Stimulated activated CD8-positive, alpha-beta memory T cell treated with anti-CD3 and anti-CD28 coated beads, Interleukin-7, amount 100 ng/mL, for 1 hour (primary cell): ENCODE results near the gene DPF3.

Experiments
- DNase-seq, 2 donors: peaks; one replicate each; pipeline ENCODE4 v3.0.0-alpha.2; 2020; ENCODE audit warnings: low read depth in 2 of 2

Gene DPF3

DNA sequence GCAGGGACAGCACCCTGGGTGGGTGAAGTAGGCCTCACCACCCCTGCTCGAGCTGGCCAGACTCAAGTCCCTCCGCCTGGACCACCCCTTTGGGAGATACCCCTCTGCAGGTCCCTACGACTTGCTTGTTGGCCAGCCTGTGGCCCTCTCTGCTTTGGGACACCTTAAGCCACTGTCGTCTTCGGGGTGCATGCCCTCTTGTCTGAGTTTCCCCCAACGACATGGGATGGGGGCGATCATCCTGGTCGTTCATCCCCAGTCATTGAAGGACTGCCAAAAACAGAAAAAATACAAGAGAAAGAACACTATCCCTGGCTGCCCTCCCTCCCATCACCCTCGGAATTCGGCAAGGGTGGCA lies 151.1 kb downstream of the DPF3 start:
- DNase-seq, result no peak

DNA sequence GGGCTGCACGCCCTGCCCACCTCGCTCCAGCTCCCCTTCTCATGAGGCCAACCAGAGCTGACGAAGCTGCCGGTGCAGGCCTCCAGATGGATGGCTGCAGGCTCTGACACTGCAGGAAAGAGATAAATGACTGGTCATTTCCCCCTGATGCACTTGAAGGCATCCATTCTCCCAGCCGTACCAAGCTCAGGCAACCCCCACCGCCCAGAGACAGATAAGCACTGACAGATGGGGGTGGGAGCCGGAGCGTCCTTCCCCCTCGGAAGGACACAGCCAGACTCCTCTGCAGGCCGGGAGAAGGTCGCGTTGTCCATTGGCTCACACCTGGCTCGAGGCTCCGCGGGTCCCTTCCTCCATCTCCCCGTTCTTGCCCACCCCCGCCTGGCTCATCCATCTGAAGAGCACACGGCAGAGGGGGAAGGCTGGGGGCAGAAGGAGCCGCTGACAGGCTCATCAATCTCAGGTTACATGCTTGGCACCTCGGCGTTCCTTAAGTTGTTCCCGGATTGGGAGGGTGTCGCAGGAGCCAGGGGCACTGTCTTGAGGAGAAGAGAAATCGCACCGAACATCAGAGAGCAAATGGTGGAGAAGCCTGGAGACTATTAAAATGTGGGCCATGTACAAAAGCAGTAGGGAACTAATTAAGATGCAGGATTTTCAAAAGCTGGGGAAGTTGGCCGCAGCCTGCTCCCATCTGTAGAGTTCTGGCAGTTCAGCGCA lies 151.6 kb downstream of the DPF3 start:
- no peak for DNase-seq

DNA sequence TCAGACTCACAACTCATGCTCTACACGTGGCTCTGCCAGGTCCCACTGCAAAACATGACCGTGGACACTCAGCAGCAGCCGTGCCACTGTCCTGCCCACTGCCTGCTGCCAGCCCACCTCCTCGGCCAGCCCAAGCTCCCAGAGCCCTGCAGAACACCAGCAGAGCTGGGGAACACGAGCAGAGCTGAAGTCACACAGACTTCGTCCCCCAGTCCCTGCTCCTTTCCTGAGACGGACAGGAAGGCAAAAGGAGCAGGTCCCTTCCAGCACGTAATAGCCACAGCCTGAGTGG lies 152.1 kb downstream of the DPF3 start:
- DNase-seq, result no peak

DNA sequence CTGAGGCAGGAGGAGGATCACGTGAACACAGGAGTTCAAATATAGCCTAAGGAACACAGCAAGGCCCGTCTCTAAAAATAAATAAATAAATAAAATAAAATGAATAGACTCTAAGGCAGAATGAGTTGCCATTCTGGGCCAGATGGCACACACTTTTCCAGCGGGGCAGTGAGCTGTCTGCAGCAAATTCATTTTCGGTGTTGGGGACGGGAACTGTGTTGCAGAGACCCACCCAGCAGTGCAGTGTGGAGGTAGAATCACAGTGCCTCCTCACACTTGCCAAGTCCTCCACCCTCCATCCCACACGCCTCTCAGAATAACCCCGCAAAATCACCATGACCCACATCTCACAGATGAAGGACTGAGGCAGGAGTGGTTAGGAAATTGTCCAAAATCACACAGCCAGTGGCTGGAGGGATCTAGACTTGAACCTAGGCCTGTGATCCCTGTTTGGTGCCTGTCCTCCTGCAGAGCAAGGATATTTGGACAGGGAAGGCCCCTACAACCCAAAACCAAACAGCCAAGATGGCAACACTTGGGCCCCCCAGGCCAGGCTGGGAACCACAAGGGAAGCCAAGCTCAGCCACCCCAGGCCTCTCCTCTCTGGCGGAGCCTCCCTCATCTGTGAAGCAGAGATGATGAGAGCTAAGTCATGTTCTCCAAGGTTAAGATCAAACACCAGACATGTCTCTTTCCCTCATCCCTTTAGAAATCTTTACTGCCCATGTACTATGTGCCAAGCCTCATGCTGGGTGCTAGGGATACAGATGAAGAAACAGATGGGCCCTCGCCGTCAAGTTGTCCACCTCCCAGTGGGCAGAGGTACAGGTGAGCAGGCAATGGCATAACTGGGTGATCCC lies 152.7 kb downstream of the DPF3 start:
- DNase-seq, result no peak

DNA sequence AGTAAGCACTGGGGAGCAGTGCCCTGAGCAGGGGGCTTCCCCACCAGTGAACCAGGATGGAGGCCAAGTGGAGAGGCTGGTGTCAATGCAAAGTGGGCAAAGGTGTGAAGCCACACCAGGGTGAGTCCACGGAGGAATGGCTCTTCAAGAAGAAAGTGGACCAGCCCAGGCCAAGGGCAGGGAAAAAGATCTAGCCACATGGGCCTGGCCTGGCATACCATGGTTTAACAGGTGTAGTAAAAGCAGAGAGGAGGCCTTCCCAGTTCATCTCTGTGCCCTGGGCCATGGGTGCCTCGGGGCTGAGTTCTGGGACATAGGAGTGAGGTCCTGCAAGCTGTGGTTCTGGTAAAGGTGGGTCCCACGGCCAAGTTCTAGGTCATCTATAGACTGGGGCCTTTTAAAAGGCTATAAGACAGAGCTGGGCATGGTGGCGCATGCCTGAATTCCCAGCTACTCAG lies 153.4 kb downstream of the DPF3 start:
- no peak for DNase-seq

DNA sequence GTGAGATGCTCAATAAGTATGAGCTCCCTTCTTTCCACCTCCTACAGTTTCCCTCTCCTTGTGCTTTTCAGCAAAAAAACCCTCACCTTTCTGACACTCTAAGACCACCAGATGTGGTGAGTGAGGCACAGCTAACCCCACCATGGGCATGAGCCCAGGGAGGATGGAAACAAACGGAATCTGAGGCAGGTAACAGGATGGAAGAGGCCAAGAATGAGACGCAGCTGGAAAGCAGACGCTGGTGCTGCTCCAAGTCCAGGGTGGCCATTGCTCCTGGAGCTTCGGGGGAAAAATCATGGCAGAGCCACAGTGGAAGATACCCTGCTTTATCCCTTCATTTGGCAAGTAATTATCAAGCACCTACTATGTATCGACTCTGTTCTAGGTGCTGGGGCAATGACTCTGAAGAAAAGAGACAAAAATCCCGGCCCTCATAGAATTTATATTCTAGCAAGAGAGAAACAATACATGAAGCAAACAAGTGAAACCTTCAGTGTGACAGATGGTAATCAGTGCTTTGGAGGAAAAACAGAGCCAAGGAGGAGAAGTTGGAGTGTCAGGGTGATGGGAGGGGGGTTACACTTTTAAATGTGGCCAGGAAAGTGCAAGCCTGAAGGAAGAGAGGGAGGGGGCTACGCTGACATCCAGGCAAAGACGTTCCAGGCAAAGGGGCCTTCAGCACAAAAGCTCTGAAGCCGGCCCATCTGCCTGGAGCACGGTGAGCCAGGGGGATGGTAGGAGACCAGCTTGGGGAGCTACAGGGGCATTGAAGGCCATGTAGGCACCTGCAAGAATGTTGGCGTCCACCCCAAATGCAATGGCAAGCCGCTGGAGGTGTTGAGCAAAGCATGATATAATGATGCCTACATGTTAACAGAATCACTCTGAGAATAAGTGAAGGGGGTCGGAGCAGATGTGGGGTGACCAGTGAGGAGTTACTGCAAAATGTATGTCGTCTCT lies 154.2 kb downstream of the DPF3 start:
- no peak for DNase-seq

DNA sequence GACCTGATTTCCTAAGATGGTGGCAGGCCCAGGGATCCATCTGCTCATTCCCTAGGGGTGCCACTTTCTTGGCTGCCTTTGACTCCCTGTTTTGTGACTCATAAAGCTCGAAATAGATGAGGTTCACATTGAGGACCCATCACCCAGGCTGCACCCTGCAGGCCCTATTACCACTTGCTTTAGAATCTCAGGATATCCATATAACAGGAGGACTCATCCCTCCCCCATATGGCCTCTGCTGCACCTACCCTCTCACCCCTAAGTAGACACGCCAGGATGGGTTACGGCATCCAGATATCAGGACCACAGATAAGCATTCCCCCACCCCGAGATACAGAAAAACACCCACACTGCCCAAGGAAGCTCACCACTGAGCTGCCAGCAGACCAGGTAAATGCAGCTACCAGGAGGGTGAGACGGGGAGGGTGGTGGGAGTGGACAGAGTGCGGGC lies 155.7 kb downstream of the DPF3 start:
- no peak for DNase-seq

DNA sequence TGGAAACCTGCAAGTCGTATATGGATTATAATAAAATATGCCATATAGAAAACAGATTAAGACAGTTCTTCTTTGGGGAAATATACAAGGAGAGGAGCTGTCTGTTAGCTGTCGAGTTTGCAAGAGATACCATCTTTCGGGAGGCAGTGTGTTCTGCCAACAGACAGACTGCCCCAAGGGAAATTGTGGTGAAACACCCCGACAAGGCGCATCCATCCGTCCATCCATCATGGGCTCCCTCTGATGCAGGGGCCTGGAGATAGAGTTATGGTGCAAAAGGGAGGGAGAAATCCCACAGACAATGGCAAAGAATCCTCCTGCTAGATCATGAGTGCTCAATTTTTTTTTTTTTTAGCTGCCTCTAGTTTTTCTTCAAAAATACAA lies 156.3 kb downstream of the DPF3 start:
- DNase-seq, result no peak

DNA sequence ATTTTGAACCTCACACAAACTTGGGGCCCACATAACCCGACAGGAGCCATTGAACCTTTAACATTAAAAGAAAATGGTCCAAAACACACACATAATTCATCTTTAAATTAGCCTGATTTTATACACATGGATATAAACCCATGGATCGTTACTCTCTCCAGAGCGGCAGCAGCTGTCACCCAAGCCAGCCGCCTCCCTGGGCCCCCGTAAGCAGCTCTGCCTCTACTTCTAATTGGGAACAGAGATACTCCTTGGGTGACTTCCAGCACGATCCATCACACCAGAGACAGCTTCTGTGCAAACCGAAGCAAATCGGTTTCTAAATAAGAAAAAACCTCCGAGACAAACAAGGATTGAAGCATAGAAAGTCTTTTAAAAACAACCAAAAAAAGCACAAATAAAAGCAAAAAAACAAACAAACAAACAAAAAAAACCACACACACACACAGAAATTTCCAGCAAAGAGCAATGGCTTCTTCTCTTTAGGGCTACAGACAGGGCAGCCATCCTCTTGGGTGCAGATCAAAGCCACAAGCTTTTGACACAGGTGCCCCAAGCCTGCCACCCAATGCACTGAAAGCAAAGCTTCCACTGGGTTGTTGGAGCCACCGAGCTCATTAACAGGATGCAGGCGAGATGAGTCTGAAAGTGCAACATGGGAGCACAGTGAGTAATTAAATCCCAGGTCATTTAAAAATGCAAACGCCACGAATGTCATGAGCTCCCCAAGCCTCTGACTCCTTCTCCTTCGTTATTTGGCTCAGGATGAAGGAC lies 156.9 kb downstream of the DPF3 start:
- DNase-seq, result no peak

DNA sequence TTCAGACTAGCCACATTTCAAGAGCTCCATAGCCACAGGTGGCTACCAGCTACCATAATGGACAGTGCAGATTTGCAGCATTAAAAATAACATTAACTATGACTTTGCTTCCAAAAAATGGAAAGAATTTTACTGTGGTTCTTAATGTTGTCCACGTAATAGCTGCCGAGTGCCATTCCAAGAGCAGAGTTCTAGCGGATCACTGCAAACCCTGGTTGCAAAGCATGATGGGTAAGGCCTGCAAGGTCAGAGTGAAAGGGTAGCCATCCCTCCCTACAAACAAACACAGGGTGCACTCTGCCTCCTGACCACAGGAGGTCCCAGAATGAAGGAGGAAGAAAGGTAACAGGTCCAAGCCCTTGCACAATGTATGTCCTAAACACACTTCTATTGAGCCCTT lies 157.6 kb downstream of the DPF3 start:
- DNase-seq, result no peak

DNA sequence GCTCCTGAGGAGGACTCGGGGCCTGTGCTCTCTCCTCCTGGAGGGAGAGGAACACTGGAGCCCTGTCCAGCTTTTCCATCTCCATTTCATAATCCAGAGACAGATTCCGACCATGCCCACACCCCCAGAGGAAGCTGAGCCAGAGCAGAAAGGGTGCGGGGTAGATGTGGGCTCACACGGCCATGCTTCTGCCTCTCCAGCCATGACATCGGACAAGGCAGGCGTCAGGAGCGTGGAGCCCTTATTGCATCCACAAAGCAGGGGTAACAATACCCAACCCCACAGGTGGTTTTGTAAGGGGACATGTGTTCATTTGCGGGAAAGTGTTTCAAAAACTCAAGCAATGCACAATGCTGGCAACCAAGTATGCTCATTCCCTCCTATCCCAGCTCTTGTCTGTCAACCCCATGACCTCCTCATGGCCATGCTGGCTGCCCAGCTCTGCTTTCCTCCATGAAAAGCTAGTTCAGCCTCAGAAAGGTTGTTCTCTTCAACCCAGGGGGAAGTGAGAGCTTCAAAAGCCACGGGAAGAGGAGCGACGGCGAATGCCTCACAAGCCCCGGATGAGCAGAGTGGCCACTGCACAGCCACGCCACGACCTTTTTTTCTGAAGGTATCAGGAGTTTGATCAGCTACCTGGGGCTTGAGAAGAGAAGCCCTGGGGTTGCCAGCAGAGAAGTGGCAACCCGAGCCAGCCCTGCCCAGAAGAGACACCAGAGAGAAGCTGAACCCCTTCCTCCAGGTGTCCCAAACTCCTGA lies 161.7 kb downstream of the DPF3 start:
- DNase-seq, result no peak

DNA sequence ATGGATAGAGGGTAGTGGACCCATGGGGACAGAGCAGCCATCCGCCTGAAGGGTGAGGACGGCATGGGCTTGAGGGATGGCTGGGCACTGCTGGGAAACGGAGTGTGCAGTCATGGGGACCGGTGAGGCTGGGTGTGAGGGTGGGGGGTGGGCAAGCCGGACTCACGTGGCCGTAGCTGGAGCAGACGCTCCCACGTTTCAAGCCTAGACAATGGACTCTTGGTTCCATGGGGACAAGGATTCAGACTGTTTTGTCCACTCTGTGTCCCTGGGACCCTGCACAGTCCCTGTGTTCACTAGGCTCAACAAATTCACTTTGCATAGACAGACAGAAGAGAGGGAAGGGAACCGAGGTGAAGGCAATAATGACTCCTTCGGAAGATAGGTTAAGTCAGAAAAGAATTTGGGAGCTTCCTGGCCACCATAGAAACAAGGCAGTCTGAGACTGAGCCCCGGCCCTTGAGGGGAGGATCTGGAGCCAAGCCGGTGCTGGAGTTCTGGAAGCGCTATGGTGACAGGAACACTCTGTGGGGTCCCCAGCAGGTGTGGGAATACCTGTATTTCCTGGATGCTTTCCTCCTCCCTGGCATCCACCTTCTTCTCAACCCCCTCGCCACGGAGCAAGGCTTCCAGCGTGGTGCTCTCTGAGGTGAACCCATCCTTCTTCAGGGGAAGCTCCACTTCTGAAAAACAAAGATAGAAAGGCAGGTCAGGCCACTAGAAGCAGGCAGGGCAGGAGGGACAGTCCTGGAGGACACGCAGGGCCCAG lies 162.5 kb downstream of the DPF3 start:
- no peak for DNase-seq

DNA sequence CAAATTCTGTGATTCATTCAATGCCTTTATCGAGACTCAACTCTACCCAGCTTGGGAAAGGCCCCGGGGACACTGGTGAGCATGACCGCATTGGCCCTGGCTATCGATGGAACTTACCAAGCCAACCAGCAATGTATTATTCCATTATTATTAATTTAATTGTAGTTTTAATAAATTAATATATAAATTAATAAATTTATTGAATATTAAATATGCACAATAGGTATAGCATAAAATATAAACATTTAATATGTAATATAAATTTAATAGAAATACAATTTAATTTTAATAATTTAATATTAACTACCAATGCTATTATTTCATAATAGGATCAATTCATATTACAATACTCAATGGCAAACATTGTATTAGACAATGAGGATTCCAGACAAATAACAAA lies 163.4 kb downstream of the DPF3 start:
- no peak for DNase-seq

DNA sequence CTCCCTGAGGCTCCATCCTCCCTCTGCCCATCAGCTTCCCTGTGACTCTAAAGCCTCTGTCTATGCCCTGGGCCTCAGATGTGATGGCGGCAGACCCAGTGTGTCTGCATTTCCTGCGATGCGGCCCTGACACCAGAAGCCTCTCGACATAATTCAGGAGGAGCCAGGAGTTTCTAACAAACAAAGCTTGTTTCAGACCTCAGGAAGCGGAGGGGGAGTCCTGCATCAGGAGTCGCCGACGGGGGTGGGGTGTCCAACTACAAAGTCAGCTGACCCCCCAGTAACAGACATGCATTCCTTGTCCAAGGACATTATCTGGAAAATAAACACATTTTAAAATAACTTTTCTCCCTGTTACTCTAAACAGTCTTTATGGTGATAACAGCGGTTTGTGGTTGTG lies 167.5 kb downstream of the DPF3 start:
- no peak for DNase-seq

DNA sequence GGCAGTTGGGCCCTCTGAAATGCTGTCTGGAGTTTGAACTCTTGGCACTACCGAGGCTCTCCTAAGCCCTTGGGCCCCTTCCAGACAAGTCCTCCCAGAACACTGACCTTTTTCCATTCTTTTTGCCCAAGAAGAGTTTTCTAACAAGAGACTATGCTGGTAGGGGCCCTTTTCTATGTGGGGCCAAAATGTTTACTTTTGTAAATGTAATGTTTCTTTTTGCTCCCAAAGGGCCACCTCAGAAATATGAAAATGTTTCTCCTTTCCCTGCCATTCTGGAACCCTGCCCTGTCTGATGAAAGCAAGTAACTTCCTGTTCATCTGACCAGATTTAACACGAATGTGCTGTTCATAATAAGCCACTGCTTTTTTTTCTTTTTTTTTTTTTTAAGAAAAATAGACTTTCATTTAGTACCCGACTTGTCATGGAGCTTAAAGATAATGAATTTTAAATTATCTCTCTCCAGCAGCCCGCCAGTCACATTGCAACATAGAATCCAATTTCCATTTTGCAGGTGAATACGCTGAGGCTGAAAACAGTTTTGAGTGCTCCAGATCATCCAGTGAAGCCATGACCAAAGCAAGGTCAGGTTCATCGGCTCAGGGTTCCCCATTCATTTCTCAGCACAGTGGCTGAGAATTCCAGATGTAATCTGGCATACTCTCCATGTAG lies 169.9 kb downstream of the DPF3 start:
- DNase-seq, result no peak

DNA sequence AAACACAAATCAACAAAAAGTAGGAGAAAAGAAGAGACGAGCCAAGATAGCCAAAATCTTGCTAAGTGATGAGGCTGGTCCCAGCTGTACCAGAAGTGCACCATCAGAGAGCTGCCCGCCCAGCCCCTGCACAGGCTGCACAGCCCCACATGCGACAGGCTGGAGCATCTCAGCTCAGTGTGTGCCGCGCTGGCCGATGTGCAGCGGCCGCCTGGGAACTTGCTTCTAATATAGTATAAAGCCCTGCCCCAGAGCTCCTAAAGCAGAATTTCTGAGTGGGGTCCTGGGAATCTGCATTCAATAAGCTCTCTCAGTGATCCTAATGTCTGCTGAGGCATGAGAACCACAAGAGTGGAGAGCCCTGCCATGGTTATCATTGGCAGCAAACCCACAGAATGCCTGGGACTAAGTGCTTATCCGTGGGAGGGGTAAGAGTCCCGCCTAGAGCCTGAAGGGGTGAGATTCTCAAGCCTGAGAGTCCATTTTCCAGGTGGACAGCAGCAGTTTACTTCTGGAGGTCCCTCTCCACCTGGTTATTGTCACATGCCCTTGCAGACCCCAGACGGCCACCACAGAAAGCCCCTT lies 171.6 kb downstream of the DPF3 start:
- DNase-seq, result no peak

DNA sequence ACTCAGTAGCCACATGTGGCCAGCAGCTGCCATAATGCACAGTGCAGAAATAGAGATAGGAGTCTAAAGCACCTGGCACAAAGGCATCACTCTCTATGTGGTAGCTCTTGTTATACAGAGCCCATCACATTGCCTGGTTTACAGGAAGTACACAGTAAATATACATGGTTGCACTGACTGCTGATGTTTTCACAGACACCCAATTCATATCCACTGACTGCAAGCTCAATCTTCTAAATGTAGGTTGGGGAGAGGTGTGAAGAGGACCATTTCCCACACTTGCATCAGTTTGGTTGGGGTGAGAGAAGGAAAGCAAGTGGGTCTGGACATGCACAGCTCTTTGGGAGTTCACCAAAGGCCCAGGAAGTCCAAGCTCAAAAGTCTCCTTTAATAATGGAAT lies 172.8 kb downstream of the DPF3 start:
- no peak for DNase-seq

DNA sequence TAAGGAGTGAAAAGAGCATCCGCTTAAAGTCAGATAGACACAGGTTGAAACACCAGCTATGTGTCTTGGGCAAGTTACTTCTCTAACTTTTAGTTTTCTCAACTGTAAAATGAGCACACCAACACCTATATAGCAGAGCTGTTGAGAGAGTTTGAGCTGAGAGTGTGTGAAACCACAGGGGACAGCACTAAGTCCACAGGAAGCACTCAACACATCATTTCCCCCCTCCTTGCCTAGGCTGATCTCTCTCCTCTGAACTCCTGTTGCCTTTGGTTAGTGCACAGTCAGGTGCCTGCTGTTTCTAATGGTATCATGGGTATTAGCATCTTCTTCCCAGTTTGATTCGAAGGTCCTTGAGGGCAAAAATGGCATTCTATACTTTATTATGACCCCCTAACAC lies 176.7 kb downstream of the DPF3 start:
- DNase-seq, result no peak

DNA sequence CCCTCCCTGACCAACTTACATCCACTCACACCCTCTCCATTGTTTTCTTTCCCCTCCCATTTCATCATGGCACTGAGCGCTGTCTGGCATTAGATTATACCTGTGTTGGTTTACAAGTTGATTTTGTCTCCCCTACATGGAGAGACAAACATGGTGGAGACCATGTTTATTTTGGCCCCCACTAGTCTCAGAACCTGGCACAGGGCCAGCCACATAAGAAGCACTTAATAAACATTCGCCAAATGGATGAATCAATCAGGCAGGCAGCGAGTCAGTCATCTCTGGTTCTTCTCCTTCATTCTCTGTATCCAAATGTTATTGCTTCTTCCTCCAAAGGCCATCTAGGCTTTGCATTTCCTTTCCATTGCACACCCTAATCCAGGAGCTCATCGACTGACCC lies 177.4 kb downstream of the DPF3 start:
- DNase-seq, result no peak
